Lung microvascular endothelial cell (primary cell): ENCODE measurements around the gene NDUFB10. TPM values are rescaled to one million over a fixed set of nuclear protein-coding genes. Genes with fewer than 3 reads are reported as not detected.
A peak's percentile ranks its signal among the peaks of the same experiment; 100 is the strongest.

Experiments used
- DNase-seq, 2 donors: peaks; one replicate each; pipeline versions ENCODE4 v3.0.0 to v3.0.0-alpha.2; 2010; ENCODE audit warnings: low read depth in 2 of 2
- total RNA-seq: library from RNA; depleted of rRNA; stranded (reverse); fragments of >200 nt; gene quantifications from 2 replicates; pipeline ENCODE4 v1.2.1, GENCODE V29; 2014

The NDUFB10 gene
- total RNA-seq, 1 donor from 2014 or later, result 113 TPM

DNA sequence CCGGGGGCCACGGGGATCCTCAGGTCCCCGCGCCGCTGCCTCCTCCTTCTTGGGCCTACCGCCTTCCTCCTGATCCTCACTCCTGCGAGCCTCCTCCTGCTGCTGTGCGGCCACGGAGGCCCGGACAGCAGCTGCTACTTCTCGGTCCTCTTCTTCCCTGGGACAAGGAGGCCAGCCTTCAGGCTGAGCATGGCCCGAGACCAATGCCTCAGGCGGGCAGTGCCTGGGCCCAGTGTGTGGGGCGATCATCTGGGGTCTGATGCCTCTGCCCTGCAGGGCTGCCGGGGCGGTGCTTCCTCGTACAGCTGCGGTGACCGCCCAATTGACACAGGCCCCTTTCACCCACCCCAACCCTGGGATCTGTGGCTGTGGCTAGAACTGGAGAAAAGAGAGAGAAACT is 41.7 kb downstream of the NDUFB10 start:
- no peak for DNase-seq

DNA sequence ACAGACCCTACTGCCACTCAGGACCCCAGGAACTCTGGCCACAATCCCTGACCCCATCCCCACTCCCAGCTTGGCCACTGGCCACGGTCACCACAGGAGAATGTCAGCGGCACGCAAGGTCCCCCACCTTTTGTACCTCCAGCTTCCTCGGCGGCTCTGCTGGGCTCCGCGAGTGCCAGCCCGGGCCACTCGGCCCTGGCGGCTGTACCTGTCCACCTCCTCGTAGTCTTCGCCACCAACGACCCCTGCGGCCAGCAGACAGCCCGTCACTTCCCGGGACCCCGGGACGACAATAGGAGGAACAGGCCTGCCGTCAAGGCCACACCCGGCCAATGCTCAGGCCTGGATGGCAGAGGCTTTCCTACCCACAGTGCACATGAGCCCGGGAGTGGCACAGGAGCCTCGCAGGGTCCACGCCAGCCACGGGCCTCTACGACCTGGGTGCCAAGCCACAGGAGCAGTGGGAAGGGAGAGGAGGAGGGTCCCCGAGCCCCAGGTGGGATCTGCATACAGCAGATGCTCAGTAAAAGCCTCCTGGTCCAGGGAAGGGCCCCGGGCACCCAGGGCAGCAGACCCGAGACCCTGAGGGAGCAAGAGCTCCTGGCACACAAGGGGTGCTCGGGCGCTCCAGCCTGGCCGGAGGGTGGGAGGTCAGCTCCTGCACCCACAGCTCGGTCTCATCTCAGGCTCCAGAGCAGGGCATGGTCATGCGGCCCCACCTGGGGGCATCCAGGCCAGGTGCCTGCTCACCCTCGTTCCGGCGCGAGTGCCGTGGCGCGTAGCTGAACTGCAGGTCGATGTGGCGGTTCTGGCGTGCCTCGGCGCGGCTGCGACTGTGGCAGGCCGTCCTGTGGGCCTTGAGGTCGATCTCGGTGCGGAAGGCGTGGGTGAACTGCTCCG is 42.4 kb downstream of the NDUFB10 start:
- DNase-seq, result no peak

DNA sequence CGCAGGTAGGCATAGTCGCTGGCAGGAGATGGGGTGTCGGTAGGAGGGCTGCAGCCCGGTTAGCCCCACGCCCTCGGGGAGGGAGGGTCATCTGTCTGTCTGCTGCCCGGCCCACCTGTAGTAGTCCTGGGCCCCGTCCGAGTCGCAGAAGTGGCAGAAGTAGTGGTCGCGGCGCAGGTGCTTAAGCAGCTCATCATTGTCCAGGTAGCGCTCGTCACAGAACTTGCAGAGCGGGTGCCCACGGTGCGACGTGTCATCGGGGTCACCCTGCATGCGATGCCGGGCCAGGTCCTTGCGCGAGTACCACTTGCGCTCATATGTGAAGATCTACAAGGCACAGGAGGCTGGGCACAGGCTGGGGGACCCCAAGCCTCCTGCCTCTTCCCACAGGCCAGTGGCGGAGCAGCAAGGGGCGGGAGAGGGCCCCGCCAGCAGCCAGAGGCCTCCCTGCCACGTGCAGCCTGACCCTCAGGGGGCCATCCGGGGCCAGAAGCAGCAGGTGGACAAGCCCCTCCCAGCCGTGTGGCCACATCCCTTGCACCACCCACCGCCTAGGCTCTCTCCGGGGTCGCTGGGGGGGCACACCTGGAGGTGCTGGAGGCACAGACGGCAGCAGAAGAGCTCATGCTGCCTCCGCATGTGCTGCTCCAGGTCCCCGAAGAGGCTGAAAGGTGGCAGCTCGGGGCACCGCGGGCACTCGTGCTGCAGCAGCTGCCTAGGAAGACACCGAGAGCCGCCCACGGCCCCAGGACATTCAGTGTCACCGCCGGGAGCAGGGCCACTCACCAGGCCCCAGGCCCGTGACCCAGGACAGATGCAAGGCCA is 43.3 kb downstream of the NDUFB10 start:
- no peak for DNase-seq

DNA sequence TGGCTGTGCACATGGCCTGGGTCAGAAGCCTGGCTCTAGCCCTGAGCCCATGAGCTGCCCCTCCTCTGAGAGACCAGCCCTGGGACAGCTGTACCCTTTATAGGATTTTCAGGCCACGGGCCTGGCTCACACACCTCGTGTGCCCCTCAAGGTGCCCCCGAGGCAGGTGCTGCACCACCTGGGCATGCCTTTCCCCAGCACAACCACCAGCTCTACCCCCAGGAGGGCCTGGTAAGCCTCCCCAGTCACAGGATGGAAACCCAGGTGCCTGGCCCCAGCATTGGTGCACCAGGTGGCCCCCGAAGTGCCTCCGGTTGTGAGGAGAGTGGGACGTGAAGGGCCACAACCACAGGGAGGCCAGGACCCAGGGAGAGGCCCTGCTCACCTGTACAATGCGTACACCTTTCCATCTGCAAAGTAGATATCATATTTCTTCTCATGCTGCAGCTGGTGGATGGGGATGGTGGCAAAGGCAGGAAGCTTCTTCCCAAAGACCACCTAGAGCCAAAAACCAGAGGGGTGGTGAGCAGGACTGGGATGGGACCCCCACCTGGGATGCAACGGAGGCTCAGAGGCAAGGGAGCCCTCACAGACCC is 44.0 kb downstream of the NDUFB10 start:
- no peak for DNase-seq

DNA sequence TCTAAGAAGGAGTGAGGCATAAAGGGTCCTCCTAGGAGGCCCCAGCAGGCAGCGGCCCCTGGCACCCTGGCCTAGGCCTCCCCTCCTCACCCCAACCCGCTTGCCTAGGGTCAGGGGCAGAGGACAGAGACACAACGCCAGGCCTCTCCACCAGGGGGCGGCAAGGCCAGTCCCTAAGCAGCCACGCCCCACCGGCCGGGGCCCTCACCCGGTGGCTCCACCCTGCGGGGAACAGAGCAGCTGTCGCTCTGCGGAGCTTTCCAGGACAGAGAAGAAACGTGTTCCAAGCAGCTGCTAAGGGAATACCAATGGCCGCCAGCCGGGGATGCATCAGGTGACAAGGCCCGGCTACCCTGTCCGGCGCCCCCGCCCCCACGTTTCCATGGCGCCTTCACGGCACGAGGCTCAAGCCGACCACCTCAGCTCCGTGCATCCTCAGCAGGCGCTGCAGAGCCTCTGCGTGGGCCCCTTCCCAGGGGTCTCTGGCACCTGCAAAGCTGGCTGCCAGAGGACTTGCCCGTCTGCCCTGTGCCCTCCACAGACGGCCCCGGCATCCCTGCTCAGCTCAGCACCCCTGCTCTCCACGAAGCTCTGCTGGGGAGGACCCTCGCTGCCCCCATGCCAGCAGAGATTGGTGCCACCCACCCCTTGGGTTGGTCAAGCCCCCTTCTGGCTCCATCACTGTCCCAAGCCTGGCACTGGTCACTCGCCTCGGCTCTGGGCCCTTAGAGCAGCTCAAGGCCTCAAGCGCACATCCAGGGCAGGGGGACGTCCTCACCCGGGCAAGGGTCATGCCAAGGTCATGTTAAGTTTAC is 44.7 kb downstream of the NDUFB10 start:
- DNase-seq, result peak; percentile 86 to 91

DNA sequence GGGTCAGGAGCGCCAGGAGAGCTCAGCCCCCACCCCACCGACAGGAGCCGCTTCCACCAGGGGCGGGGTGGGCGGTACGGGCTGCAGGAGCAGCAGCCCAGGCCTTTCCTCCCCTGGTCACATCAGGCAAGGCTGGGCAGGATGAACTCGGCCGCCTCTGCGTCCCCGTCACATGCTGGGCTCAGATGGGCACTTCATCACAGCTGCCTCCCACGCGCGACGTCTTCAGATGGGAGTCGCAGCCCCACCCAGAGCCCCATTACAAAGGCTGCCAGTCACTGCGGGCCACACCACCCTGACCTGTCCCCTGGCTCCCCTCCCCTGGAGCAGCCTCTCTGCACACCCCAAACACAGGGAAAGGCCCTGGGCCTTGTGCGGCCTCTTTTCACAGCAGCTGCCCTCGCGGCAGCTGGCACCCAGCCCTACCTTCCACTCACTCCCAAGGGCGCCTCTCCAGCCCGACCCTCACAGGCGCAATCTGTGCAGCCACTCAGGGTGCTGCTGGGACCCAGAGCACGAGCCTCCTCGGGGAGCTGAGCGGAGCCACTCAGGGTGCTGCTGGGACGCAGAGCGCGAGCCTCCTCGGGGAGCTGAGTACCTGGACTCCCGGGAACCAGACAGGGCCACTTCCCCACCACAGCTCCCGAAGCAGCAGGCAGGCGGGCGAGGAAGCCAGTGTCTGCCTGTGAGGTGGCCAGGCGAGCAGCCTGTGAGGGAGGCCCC is 45.6 kb downstream of the NDUFB10 start:
- peak in 1 of 2 donors; percentile 28 for DNase-seq

DNA sequence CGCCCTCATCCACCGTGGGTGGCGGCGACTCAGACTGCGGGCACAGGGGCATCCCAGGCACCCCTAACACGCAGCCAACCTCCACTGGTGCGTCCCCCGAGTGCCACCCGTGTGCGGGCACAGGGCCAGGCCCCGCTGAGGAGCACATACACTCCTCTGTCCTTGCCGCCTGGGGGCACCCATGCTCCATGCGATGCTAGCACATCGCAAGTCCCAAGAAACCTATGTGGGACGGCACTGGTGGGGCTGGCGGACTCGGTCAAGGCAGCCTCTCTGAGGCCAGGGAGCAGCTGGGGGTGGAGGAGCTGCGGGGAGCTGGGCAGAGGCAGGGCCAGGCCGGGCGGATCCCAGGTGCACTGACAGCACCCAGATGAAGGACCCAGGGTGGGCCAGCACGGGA is 46.3 kb downstream of the NDUFB10 start:
- peak in 1 of 2 donors; percentile 81 for DNase-seq

DNA sequence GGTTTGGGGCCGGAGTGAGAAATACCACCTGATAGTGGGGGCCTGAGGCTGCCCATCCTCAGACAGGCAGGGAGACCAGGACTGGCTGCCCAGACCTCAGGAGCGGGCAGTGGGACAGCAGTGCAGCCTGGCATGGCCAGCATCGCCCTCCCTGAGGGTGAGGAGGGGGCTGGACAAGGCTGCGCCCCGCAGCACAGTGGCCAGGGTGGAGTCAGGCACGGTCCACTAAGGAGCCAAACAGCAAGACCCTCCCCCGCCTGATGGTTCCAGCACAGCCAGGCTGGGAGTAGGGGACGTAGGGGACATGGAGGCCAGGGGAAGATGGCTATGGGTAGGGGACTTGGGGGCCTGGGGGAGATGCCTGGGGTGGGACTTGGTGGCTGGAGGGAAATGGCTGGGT is 47.0 kb downstream of the NDUFB10 start:
- DNase-seq, result no peak

DNA sequence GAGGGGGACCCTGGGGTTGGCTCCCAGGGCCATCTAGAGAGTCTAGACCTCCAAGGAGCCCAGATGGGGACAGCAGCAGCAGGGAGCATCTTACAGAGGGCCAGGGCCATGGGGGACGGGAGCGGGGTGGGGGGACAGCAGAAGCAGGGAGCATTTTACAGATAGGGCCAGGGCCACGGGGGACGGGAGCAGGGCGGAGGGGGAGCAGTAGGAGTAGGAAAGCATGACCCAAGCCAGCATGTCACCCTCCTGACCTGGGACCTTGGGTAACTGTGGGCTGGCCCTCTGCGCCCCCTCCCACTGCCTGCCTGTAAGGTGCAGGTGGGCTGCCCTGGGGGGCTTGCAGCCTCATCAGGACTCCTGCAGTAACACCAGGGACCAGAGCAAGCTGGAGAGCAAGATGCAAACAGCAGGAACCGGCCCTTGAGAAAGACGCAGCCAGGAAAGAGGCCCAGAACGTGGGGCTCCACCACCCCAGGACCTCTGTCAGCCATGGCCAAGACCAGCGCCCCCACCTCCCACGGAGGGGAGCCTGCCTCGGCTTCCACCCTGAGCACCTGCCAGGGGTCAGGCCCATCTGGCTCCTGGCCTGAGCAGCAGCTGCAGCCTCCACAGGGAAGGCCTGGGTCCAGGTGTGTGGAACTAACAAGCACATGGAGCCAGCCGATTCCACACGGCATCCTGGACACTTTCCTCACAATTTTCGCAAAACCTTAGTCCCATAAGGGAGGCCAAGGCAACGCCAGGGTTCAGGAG is 47.9 kb downstream of the NDUFB10 start:
- no peak for DNase-seq

DNA sequence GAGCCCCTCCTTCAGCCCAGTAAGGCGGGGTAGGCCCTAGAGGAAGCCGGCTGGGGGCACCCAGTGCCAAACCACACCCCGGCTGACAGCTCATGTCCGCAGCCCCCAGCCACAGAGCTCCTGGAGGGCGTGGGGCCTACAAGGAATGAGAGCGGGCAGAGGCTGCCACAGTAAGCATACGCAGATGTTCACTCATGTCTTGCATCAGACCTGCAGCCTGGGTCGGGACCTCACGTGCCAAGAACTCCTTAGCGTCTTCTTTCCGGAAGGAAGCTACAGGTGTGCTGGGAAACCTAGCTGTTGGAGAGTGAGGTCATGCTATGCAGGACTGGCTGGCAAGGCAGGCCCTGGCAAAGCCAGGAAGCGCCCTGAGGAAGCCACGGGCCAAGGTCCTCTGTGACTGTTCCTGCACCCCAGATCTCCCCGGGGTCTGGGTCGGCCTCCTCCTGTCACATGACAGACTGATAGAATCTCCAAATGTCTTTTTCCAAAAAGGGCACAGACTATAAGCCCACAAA is 48.7 kb downstream of the NDUFB10 start:
- DNase-seq, result peak in 1 of 2 donors; percentile 69

DNA sequence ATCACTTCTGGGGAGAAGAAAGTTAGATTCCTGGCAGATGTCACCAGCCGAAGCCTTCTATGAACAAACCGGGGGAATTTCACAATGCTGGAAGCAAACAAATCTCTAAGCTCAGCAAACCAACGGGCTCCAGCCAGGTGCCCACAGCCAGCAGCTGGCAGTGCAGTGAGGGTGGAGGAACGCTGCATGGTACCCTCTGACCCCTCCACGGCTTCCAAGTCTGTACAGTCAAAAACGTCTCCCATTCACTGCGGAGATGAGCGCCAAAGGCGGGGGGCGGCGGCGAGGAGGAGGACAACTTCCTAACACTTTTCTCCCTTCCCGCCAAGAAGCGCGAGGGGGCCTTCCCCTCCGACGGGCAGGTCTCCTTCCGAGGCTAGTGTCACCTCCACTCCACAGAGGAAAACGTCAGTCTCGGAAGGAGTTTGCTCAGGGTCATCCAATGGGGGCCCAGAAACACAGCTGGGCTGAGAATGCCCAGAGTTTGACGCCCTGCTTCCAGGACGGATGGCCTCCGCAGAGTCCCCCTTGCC is 49.4 kb downstream of the NDUFB10 start:
- peak in 1 of 2 donors; percentile 26 for DNase-seq

DNA sequence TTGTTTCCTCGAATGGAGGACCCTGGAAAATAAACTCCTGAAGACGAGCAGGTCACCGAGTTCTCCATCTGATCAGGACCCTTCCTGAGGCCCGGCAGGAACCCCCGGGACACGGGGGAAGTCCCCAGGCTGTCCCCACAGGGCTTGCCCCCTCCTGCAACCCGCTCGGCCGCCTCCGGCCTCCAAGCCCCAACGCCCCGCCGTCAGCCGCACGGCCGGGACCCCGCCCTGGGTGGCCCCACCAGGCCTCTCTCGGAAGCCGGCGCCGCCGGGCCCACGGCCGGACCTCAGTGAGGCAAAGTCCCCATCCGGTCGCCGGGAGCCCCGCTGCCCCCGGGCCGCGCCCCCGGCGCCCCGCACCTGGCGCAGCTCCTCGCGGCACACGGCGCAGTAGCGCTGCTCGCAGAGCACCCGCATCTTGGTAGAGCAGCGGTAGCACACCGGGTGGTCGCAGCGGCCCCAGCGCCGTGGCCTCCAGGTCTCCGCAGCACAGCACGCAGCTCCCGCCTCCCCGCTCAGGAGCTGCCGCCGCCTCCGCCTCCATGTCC is 49.9 kb downstream of the NDUFB10 start:
- no peak for DNase-seq

DNA sequence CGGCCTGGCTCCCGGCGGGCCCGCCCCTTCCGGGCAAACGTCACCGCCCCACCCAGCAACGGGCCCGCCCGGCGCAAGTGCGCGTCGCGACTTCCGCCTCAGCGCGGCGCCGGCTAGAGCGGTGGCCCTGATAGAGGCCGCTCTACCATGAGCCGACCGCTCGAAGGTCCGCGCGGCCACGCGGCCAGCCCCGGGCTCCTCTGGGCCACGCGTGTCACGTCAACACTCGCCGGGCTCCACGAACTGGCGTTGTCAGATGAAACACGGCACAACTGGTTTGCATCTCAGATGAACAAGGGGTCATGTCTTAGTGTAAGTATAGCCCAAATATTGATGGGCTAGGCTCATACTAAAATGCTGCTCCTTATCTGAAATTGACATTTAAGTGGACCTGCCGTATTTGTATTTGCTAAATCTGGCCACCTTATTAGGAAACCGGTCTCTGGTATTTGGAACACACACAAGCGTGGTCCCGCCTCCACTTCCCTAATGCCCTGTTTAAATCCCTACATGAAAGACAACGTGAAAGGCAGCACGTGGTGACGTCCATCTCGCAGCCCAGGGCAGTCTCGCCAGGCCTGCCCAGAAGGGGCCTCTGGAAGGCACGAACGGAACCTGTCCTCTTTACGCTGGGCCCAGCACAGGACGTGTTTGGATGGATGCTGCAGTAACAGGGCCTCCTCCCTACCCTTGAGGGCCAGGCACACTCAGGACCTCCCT is 50.6 kb downstream of the NDUFB10 start, which contains the start of gene ZNF598:
Gene ZNF598 (minus strand): TSS at position 31 of the 720 bp plus-strand sequence.
- DNase-seq, result peak; percentile 90 to 93

Other genes with a start within 250 kb of the NDUFB10 start
- gene NME3, start 188.0 kb upstream of the NDUFB10 start, total RNA-seq, result 32.3 and 47.4 TPM in 2 replicates
- gene EME2, start 186.7 kb upstream of the NDUFB10 start, total RNA-seq, result 2.4 and 4.0 TPM in 2 replicates
- 50.4 and 57.1 TPM in 2 replicates for gene MRPS34, start 186.4 kb upstream of the NDUFB10 start, total RNA-seq
- 32.7 and 49.8 TPM in 2 replicates for gene SPSB3, start 177.0 kb upstream of the NDUFB10 start, total RNA-seq
- 56.7 and 57.3 TPM in 2 replicates for gene NUBP2, start 176.6 kb upstream of the NDUFB10 start, total RNA-seq
- not detected in 2 replicates for gene IGFALS, start 165.8 kb upstream of the NDUFB10 start, total RNA-seq
- gene HAGH, start 132.7 kb upstream of the NDUFB10 start, total RNA-seq, result 58.2 and 71.8 TPM in 2 replicates
- 74.3 and 81.7 TPM in 2 replicates for gene FAHD1, start 132.3 kb upstream of the NDUFB10 start, total RNA-seq
- gene MEIOB, start 87.4 kb upstream of the NDUFB10 start, total RNA-seq, result not detected in 2 replicates
- gene HS3ST6, start 41.1 kb upstream of the NDUFB10 start, total RNA-seq, result not detected in 2 replicates
- 8.3 and 11.9 TPM in 2 replicates for gene MSRB1, start 16.3 kb upstream of the NDUFB10 start, total RNA-seq
- not detected in 2 replicates for gene RPL3L, start 4.8 kb upstream of the NDUFB10 start, total RNA-seq
- 2,011 and 3,024 TPM in 2 replicates for gene RPS2, start 5.3 kb downstream of the NDUFB10 start, total RNA-seq
- not detected in 2 replicates for gene RNF151, start 7.3 kb downstream of the NDUFB10 start, total RNA-seq
- 20.5 and 21.2 TPM in 2 replicates for gene TBL3, start 12.5 kb downstream of the NDUFB10 start, total RNA-seq
- under 0.01 TPM in 2 replicates for gene NOXO1, start 21.9 kb downstream of the NDUFB10 start, total RNA-seq
- gene GFER, start 24.7 kb downstream of the NDUFB10 start, total RNA-seq, result 8.1 and 8.5 TPM in 2 replicates
- 0.40 and 2.0 TPM in 2 replicates for gene SYNGR3, start 30.4 kb downstream of the NDUFB10 start, total RNA-seq
- 8.9 and 9.7 TPM in 2 replicates for gene ZNF598, start 50.3 kb downstream of the NDUFB10 start, total RNA-seq
- 0.44 and 0.60 TPM in 2 replicates for gene NPW, start 60.2 kb downstream of the NDUFB10 start, total RNA-seq
- gene NHERF2, start 67.4 kb downstream of the NDUFB10 start, total RNA-seq, result 42.1 and 47.6 TPM in 2 replicates
- 22.8 and 31.2 TPM in 2 replicates for gene NTHL1, start 88.3 kb downstream of the NDUFB10 start, total RNA-seq
- 23.8 and 29.0 TPM in 2 replicates for gene TSC2, start 88.4 kb downstream of the NDUFB10 start, total RNA-seq
- 18.5 and 31.5 TPM in 2 replicates for gene PKD1, start 176.4 kb downstream of the NDUFB10 start, total RNA-seq
- gene RAB26, start 189.1 kb downstream of the NDUFB10 start, total RNA-seq, result 0.20 and 0.65 TPM in 2 replicates
- gene TRAF7, start 196.2 kb downstream of the NDUFB10 start, total RNA-seq, result 60.8 and 63.9 TPM in 2 replicates
- gene CASKIN1, start 237.1 kb downstream of the NDUFB10 start, total RNA-seq, result under 0.01 TPM in 2 replicates
- 13.5 and 13.7 TPM in 2 replicates for gene MLST8, start 245.9 kb downstream of the NDUFB10 start, total RNA-seq